SHP77 treated with DMSO at 0.1 percent for 48 hours (cell line): ENCODE results near the gene NUP54.

Source experiments
- DNase-seq: peaks from one replicate; lab custom pipeline; 2025; lab: John Stamatoyannopoulos, UW

The NUP54 gene

GRCh38 chr4:76067652-76068286, 80.4 kb downstream of the NUP54 start:
- DNase-seq = peak; percentile 22

- no peak for DNase-seq
Measured at GRCh38 chr4:76066546-76066945, 81.7 kb downstream of the NUP54 start.
